Rectal smooth muscle tissue (tissue), 1 donor: ENCODE measurements around the gene DNAAF5.
"Not testable (repeated sequence)": the region's sequence is repeated elsewhere in the genome, so short reads cannot be mapped to it uniquely, and the experiment has no call there.

Experiments used
- H3K27ac ChIP-seq: one replicate; pipeline ENCODE4 v1.7.0; 2013; ENCODE audit warnings: low read depth, low read length, inconsistent platforms
- H3K27me3 ChIP-seq: one replicate; pipeline ENCODE4 v1.7.0; 2013; ENCODE audit warnings: low read length; ENCODE audit not compliant: control insufficient read depth, insufficient read depth
- H3K36me3 ChIP-seq: one replicate; pipeline ENCODE4 v1.7.0; 2013; ENCODE audit warnings: low read length; ENCODE audit not compliant: control insufficient read depth, insufficient read depth
- H3K4me1 ChIP-seq: one replicate; pipeline ENCODE4 v1.7.0; 2013; ENCODE audit warnings: low read length; ENCODE audit not compliant: control insufficient read depth, insufficient read depth
- H3K4me3 ChIP-seq: one replicate; pipeline ENCODE4 v1.7.0; 2013; ENCODE audit warnings: low read length
- H3K9ac ChIP-seq: one replicate; pipeline ENCODE4 v1.7.0; 2013; ENCODE audit warnings: low read length

Gene DNAAF5

DNA sequence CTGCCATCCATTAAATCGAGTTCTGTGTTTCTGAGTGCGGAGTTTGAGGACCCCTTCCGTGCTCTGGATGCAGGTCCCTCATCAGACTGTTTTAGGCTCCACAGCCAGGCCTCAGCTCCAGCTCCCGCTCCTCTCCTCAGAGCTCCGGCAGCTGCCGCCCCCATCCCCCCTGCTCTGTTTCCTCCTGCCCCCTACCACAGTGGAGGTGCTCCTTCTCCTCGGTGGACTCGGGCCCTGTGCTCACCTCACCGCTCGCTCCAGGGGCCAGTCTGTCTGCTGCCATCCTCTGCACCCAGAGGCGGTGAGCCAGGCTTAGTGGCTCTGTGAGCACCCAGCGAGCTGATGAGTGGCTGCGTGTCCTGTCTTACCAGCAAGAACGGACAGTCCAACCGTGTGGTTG, 21.9 kb downstream of the DNAAF5 start:
- Histone ChIP-seq H3K4me3 (no peak overlapping the region), H3K27ac (no peak overlapping the region), H3K27me3 (no peaks in the 10 kb centered on the region), H3K36me3 (peaks cover 6% of the 10 kb centered on the region), H3K4me1 (no peaks in the 10 kb centered on the region), H3K9ac (no peak overlapping the region)

DNA sequence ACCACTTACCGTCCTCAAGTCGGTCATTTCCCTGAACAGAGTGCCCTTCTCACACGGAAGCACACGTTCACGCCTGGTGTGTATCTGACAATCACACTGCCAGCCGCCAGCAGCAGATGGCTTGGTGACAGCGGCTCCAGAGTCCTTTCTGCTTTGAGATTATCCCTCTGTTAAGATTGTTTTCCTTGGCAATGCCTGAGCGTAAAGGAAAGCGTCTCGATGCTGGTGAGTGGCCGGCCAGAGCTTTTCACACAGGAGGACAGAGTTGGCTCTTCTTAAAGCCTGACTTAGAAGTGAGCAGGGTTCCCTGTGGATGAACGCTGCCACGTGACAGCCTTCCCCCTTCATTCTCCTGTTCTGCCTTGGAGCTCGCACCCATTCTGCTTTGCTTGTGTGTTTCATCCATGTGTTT, 22.6 kb downstream of the DNAAF5 start:
- H3K27me3 ChIP-seq = no peaks in the 10 kb centered on the region
- no peak overlapping the region for H3K27ac ChIP-seq
- no peak overlapping the region for H3K9ac ChIP-seq
- no peaks in the 10 kb centered on the region for H3K4me1 ChIP-seq
- H3K36me3 ChIP-seq = peaks cover 6% of the 10 kb centered on the region
- no peak overlapping the region for H3K4me3 ChIP-seq

DNA sequence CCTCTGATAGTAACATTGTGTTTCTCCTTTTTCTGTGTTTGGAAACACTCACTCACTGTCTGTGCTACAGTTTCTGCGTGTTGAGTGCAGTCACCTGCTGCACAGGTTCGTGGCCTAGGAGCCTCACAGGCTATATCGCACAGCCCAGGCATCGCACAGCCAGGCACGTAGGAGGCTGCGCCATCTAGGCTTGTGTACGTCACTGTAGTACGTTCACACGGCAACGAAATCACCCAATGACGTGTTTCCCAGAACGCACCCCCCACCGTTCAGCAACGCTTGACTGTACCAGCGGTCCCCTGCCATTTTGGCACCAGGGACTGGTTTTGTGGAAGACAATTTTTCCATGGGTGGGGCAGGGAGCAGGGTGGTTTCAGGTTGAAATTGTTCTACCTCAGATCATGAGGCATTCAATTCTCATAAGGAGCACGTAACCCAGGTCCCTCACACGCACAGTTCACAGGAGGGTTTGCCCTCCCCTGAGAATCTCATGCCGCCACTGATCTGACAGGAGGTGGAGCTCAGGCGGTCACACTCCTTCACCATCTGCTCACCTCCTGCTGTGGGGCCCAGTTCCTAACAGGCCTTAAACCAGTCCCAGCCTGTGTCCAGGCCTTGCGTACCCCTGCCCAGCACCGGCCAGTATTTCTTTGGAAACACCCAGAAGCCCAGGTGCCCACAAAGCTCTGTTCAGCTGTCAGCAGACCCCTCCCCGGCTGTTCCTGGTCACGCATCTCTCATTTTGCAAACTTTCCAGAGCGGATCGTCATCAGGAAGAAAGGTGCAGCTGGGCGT, 23.8 kb downstream of the DNAAF5 start:
- Histone ChIP-seq H3K27ac (no peak overlapping the region), H3K4me3 (no peak overlapping the region), H3K9ac (no peak overlapping the region), H3K36me3 (peaks cover 9% of the 10 kb centered on the region), H3K27me3 (no peaks in the 10 kb centered on the region), H3K4me1 (no peaks in the 10 kb centered on the region)

DNA sequence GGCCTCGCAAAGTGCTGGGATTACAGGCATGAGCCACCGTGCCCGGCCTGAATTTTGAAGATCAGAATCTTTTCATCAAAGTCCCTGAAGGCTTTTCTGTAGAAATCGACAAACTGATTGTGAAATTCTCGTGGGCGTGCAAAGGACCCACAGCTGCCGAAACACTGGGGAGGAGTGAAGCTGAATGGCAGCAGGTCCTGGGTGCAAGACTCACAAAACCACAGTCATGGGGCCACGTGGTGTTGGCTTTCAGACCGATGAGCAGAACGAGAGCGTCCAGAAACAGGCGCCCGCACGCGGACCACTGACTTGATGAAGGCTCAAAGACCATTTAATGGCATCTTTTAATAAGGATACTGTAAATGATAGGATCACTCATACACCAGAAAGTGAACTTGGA, 25.3 kb downstream of the DNAAF5 start:
- H3K9ac ChIP-seq = no peak overlapping the region
- no peak overlapping the region for H3K4me3 ChIP-seq
- no peaks in the 10 kb centered on the region for H3K27me3 ChIP-seq
- no peak overlapping the region for H3K27ac ChIP-seq
- peaks cover 10% of the 10 kb centered on the region for H3K36me3 ChIP-seq
- no peaks in the 10 kb centered on the region for H3K4me1 ChIP-seq

DNA sequence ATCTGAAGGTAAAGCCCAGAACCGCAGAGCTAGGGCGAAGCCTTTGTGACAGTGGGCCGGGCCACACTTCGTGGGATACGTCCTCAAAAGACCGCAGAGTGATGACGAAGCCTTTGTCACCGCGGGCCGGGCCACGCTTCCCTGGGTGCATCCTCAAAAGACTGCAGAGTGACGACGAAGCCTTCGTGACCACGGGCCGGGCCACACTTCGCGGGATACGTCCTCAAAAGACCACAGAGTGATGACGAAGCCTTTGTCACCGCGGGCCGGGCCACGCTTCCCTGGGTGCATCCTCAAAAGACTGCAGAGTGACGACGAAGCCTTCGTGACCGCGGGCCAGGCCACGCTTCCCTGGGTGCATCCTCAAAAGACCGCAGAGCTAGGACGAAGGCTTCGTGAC, 25.8 kb downstream of the DNAAF5 start:
- H3K4me1 ChIP-seq, H3K27ac ChIP-seq, H3K27me3 ChIP-seq, H3K4me3 ChIP-seq, H3K36me3 ChIP-seq, H3K9ac ChIP-seq: not testable (repeated sequence)

DNA sequence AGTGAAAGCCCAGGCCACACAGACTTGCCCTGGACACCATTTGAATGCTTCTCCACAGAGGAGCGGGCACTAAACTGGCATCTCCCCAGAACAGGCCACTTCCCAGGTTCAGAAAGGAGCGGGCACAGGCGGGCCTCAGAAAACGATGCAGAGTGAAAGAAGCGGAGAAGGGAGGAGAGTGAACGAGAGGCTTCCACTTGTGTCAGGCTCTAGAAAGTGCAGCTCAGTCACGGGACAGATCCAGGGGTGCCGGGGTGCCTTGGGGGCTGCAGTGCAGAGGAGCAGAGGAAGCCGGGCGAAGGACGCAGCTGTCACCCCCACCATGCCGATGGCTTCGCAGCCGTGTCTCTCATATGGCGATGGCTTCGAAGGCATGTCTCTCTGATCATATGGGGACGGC, 26.7 kb downstream of the DNAAF5 start:
- H3K36me3 ChIP-seq = peaks cover 12% of the 10 kb centered on the region

DNA sequence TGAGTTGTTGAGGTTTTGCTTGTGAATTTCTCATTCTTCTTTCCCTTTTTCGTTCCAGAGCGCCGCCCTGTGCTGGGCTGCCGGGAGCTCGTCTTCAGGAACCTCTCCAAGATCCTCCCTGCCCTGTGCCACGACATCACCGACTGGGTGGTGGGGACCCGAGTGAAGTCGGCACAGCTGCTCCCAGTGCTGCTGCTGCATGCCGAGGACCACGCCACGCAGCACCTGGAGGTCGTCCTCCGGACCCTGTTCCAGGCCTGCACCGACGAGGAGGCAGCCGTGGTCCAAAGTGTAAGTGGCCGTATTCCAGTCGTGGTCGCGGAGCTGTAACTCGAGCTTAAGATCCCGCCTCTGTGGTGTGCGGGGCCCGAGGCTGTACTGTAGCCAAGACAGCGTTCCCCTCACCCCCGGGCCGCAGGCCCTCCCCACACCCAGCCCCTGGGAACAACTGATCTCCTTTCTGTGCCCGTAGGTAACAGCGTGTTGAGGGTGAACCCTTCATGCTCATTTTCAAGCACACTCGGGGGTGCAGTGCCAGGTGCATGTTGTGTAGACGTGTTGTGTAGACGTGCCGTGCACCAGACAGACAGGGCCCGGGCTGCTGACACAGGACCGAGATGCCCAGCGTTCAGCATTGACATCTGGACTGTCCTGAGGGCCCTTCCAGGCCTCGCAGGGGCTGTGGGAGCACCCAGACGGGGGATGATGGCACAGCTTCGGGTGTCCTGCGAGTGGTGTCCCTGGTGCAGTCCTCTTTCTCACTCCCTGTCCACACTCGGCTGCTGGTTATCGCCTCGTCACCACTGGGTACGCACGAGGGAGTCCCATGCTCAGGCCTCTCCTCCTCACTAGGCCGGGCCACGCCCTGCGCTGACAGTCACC, 28.3 kb downstream of the DNAAF5 start:
- no peaks in the 10 kb centered on the region for H3K4me1 ChIP-seq
- no peaks in the 10 kb centered on the region for H3K27me3 ChIP-seq
- H3K9ac ChIP-seq = no peak overlapping the region
- peaks cover 13% of the 10 kb centered on the region for H3K36me3 ChIP-seq
- no peak overlapping the region for H3K4me3 ChIP-seq
- no peak overlapping the region for H3K27ac ChIP-seq

More for the DNA sequence above, 26.7 kb downstream of the DNAAF5 start:
- no peak overlapping the region for H3K4me3 ChIP-seq
- no peak overlapping the region for H3K9ac ChIP-seq
- H3K27ac ChIP-seq = no peak overlapping the region
- no peaks in the 10 kb centered on the region for H3K4me1 ChIP-seq
- H3K27me3 ChIP-seq = no peaks in the 10 kb centered on the region

DNA sequence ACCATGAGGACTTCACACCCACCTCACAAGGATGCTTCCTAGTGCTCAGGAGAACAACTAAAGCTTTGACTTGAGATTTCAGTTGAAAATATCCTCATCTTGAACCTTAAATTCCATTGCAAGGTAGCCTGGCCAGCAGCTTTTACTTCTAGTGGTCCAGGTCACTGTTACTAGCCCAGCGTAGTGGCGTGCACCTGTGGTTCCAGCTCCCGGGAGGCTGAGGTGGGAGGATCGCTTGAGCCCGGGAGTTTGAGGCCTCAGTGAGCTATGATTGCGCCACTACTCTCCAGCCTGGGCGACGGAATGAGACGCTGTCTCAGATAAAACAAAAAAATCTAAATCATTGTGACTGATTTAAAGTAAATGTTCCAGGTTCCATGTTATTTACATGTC, 28.9 kb downstream of the DNAAF5 start:
- H3K27me3 ChIP-seq = no peaks in the 10 kb centered on the region
- H3K36me3 ChIP-seq = peaks cover 13% of the 10 kb centered on the region

DNA sequence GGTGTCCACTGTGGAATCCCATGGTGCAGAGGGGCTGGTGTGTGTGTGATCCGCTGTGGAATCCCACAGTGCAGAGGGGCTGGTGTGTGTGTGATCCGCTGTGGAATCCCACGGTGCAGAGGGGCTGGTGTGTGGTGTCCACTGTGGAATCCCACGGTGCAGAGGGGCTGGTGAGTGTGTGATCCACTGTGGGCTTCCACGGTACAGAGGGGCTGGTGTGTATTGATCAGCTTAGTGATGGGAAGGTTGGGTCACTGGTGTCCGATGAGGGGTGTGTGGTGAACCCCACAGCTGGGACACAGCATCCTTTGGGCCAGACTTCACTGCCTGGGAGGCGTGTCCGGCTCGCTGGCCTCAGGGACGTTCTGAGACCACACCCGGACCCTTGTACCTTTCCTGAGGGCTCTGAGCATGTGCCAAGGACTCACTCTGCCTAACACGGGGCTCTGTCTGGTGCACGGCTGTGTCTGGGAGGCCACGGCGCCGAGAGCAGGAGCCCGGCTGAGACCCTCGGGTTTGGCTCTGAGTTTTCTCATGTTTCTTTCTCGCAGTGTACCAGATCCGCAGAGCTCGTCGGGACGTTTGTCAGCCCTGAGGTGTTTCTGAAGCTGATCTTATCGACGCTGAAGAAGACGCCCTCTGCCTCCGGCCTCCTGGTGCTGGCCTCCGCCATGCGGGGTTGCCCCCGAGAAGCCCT, 29.9 kb downstream of the DNAAF5 start:
- H3K9ac ChIP-seq = no peak overlapping the region
- no peaks in the 10 kb centered on the region for H3K27me3 ChIP-seq
- H3K36me3 ChIP-seq = peaks cover 13% of the 10 kb centered on the region
- no peaks in the 10 kb centered on the region for H3K4me1 ChIP-seq
- H3K4me3 ChIP-seq = no peak overlapping the region
- H3K27ac ChIP-seq = no peak overlapping the region

More for the DNA sequence above, 28.9 kb downstream of the DNAAF5 start:
- no peak overlapping the region for H3K4me3 ChIP-seq
- no peaks in the 10 kb centered on the region for H3K4me1 ChIP-seq
- no peak overlapping the region for H3K9ac ChIP-seq
- no peak overlapping the region for H3K27ac ChIP-seq

DNA sequence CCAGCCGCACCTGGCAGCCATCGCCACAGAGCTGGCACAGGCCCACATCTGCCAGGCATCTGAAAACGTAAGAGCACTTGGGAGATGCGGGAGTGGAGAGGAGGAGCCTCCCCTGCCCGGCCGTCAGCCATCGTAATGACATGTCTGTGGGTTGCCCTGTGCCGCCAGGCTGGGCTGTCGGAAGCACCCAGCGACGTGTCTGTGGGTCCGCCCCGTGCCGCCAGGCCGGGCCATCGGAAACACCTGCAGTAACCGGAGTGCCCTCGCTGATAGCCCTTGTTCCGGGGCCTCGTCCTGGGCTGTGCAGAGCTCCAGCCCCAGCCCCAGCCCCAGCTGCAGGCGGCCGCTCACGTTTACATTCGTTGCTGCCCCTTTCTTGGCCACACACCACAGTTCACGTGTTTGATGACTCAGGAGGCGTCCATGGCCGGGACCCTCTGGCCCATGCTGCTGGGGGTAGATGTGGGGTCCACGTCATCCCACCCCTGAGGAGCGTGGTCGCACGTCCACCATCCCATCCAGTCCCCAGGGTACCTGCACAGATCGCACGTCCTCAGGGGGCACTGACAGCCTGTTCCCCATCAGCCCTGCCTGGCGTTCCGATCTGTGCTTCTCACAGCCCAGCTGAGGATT, 30.5 kb downstream of the DNAAF5 start:
- Histone ChIP-seq H3K27me3 (no peaks in the 10 kb centered on the region), H3K4me1 (no peaks in the 10 kb centered on the region), H3K4me3 (no peak overlapping the region), H3K9ac (no peak overlapping the region), H3K36me3 (peaks cover 13% of the 10 kb centered on the region), H3K27ac (no peak overlapping the region)

DNA sequence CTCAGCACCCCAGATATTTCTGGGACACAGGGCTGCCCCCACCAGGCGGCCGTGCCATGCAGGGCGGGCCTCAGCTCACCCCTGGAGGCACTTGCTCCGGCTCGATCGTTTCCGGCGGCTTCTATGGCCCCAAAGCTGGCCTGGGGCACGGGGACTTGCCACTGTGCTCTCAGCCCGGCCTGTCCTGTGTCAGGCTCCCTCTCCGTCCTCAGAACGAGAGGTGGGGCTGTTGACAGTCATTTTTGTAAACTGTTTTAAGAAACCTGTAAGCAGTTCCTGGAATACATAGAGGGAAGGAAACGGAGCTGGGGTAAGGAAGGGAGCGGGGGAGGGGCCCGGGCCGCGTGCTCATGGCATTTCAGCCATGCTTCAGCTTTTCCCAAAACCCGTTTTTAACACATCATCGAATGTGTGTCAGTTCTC, 31.3 kb downstream of the DNAAF5 start:
- Histone ChIP-seq H3K27ac (no peak overlapping the region), H3K27me3 (no peaks in the 10 kb centered on the region), H3K4me1 (no peaks in the 10 kb centered on the region), H3K4me3 (no peak overlapping the region), H3K9ac (no peak overlapping the region), H3K36me3 (peaks cover 14% of the 10 kb centered on the region)

DNA sequence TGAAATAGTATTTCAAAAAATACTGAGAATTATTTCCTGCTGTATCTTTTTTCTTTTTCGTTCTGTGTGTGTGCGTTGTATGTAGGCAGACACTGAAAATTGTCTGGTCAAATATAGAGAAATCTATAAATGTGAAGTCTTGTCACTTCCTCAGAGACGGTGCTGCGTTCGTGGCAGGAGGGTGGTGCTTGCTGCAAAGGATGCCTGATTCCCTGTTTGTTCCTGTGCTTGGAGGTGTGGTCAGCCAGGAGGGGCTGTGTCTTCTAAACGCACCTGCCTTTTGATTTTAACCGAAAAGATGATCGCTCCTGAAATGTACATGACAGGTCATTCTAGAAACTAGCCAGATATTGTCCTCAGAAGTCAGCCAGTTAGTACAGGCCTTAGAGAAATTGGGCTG, 33.1 kb downstream of the DNAAF5 start:
- Histone ChIP-seq H3K36me3 (peaks cover 29% of the 10 kb centered on the region), H3K27me3 (no peaks in the 10 kb centered on the region), H3K4me3 (no peak overlapping the region), H3K9ac (no peak overlapping the region), H3K27ac (no peak overlapping the region), H3K4me1 (no peaks in the 10 kb centered on the region)
